Measurements from ENCODE around the gene CD96.

CD96 gene

GRCh38 chr3:111653766-111654165, 111.8 kb downstream of the CD96 start:
- Histone ChIP-seq H3K23ac (ENCODE audit: low read depth, low read length, poor library complexity) (no peak overlapping the region), H3K4me3 (ENCODE audit: low read length in 2 of 2) (no peak overlapping the region), H3K27ac (replicated peaks; ENCODE audit: low read length) (no peak overlapping the region), H3K4me2 (ENCODE audit: insufficient read depth, low read length, poor library complexity, severe bottlenecking) (no peak overlapping the region), H3K9ac (ENCODE audit: low read depth, low read length, poor library complexity) (no peak overlapping the region), H3K4ac (ENCODE audit: low read length) (no peak overlapping the region), H3K9me3 (replicated peaks in 1 of 2; ENCODE audit: control insufficient read depth in 2 of 2, insufficient read depth in 1 of 2, low read depth in 1 of 2, low read length in 2 of 2) (no peaks in the 10 kb centered on the region), H2AK5ac (ENCODE audit: low read depth, low read length) (no peak overlapping the region), H2BK120ac (ENCODE audit: low read depth, low read length) (no peak overlapping the region), H2BK12ac (ENCODE audit: low read length) (no peak overlapping the region), H2BK5ac (ENCODE audit: low read length) (no peak overlapping the region), H3K27me3 (ENCODE audit: control insufficient read depth in 3 of 3, insufficient read depth in 3 of 3, low read depth in 1 of 3, low read length in 3 of 3) (no peaks in the 10 kb centered on the region), H4K91ac (ENCODE audit: low read depth, low read length, poor library complexity) (no peak overlapping the region), H2AFZ (ENCODE audit: low read length) (no peak overlapping the region), H3K18ac (ENCODE audit: low read length) (no peak overlapping the region), H4K8ac (ENCODE audit: low read depth, low read length) (no peak overlapping the region), H3K79me1 (ENCODE audit: low read depth, low read length) (no peaks in the 10 kb centered on the region), H3K14ac (ENCODE audit: low read length) (no peak overlapping the region), H3K4me1 (ENCODE audit: control insufficient read depth in 2 of 2, insufficient read depth in 1 of 2, low read depth in 1 of 2, low read length in 2 of 2) (peaks cover 0 to 3% of the 10 kb centered on the region in 2 donors), H3K36me3 (replicated peaks in 1 of 2; ENCODE audit: control insufficient read depth in 2 of 2, insufficient read depth in 2 of 2, low read length in 2 of 2) (no peaks in the 10 kb centered on the region), H2BK15ac (ENCODE audit: low read length) (no peak overlapping the region)
- DNase-seq (ENCODE audit: low spot score): no peak
- WGBS, 2 donors (ENCODE audit: extremely low coverage in 2 of 2, insufficient read length in 2 of 2, insufficient replicate concordance in 1 of 2): no CpG with 5 or more reads among the region's 2 CpGs

GRCh38 chr3:111662012-111662411, 120.0 kb downstream of the CD96 start:
- no peak overlapping the region for H3K9ac ChIP-seq (ENCODE audit: low read depth, low read length, poor library complexity)
- DNase-seq (ENCODE audit: low spot score): no peak
- no peaks in the 10 kb centered on the region for H3K36me3 ChIP-seq (replicated peaks in 1 of 2; ENCODE audit: control insufficient read depth in 2 of 2, insufficient read depth in 2 of 2, low read length in 2 of 2)
- H3K79me1 ChIP-seq (ENCODE audit: low read depth, low read length): no peaks in the 10 kb centered on the region
- no peak overlapping the region for H2BK15ac ChIP-seq (ENCODE audit: low read length)
- H2AK5ac ChIP-seq (ENCODE audit: low read depth, low read length): no peak overlapping the region
- H3K4me3 ChIP-seq (ENCODE audit: low read length in 2 of 2): no peak overlapping the region
- H2AFZ ChIP-seq (ENCODE audit: low read length): no peak overlapping the region
- H3K4ac ChIP-seq (ENCODE audit: low read length): no peak overlapping the region
- WGBS, 2 donors (ENCODE audit: extremely low coverage in 2 of 2, insufficient read length in 2 of 2, insufficient replicate concordance in 1 of 2): no CpG with 5 or more reads among the region's 3 CpGs
- H4K91ac ChIP-seq (ENCODE audit: low read depth, low read length, poor library complexity): no peak overlapping the region
- H2BK12ac ChIP-seq (ENCODE audit: low read length): no peak overlapping the region
- no peak overlapping the region for H3K27ac ChIP-seq (replicated peaks; ENCODE audit: low read length)
- H3K4me1 ChIP-seq (ENCODE audit: control insufficient read depth in 2 of 2, insufficient read depth in 1 of 2, low read depth in 1 of 2, low read length in 2 of 2): peaks cover 0 to 3% of the 10 kb centered on the region in 2 donors
- H3K14ac ChIP-seq (ENCODE audit: low read length): no peak overlapping the region
- H3K23ac ChIP-seq (ENCODE audit: low read depth, low read length, poor library complexity): no peak overlapping the region
- H2BK5ac ChIP-seq (ENCODE audit: low read length): no peak overlapping the region
- no peak overlapping the region for H3K4me2 ChIP-seq (ENCODE audit: insufficient read depth, low read length, poor library complexity, severe bottlenecking)
- no peaks in the 10 kb centered on the region for H3K27me3 ChIP-seq (ENCODE audit: control insufficient read depth in 3 of 3, insufficient read depth in 3 of 3, low read depth in 1 of 3, low read length in 3 of 3)
- no peak overlapping the region for H4K8ac ChIP-seq (ENCODE audit: low read depth, low read length)
- no peak overlapping the region for H2BK120ac ChIP-seq (ENCODE audit: low read depth, low read length)
- H3K18ac ChIP-seq (ENCODE audit: low read length): no peak overlapping the region
- peaks cover 5 to 7% of the 10 kb centered on the region in 2 donors for H3K9me3 ChIP-seq (replicated peaks in 1 of 2; ENCODE audit: control insufficient read depth in 2 of 2, insufficient read depth in 1 of 2, low read depth in 1 of 2, low read length in 2 of 2)

GRCh38 chr3:111662907-111663306, 120.9 kb downstream of the CD96 start:
- no CpG with 5 or more reads among the region's 3 CpGs for WGBS, 2 donors (ENCODE audit: extremely low coverage in 2 of 2, insufficient read length in 2 of 2, insufficient replicate concordance in 1 of 2)
- Histone ChIP-seq H3K14ac (ENCODE audit: low read length) (no peak overlapping the region), H4K8ac (ENCODE audit: low read depth, low read length) (no peak overlapping the region), H2BK120ac (ENCODE audit: low read depth, low read length) (no peak overlapping the region), H2AK5ac (ENCODE audit: low read depth, low read length) (no peak overlapping the region), H3K27me3 (ENCODE audit: control insufficient read depth in 3 of 3, insufficient read depth in 3 of 3, low read depth in 1 of 3, low read length in 3 of 3) (no peaks in the 10 kb centered on the region), H2BK12ac (ENCODE audit: low read length) (no peak overlapping the region), H3K79me1 (ENCODE audit: low read depth, low read length) (no peaks in the 10 kb centered on the region), H4K91ac (ENCODE audit: low read depth, low read length, poor library complexity) (no peak overlapping the region), H3K9me3 (replicated peaks in 1 of 2; ENCODE audit: control insufficient read depth in 2 of 2, insufficient read depth in 1 of 2, low read depth in 1 of 2, low read length in 2 of 2) (peaks cover 5 to 7% of the 10 kb centered on the region in 2 donors), H3K36me3 (replicated peaks in 1 of 2; ENCODE audit: control insufficient read depth in 2 of 2, insufficient read depth in 2 of 2, low read length in 2 of 2) (no peaks in the 10 kb centered on the region), H3K4me3 (ENCODE audit: low read length in 2 of 2) (no peak overlapping the region), H3K27ac (replicated peaks; ENCODE audit: low read length) (no peak overlapping the region), H3K9ac (ENCODE audit: low read depth, low read length, poor library complexity) (no peak overlapping the region), H3K18ac (ENCODE audit: low read length) (no peak overlapping the region), H3K4me2 (ENCODE audit: insufficient read depth, low read length, poor library complexity, severe bottlenecking) (no peak overlapping the region), H2AFZ (ENCODE audit: low read length) (no peak overlapping the region), H3K23ac (ENCODE audit: low read depth, low read length, poor library complexity) (no peak overlapping the region), H2BK5ac (ENCODE audit: low read length) (no peak overlapping the region), H3K4me1 (ENCODE audit: control insufficient read depth in 2 of 2, insufficient read depth in 1 of 2, low read depth in 1 of 2, low read length in 2 of 2) (peaks cover 0 to 3% of the 10 kb centered on the region in 2 donors), H3K4ac (ENCODE audit: low read length) (no peak overlapping the region), H2BK15ac (ENCODE audit: low read length) (no peak overlapping the region)
- DNase-seq (ENCODE audit: low spot score): no peak

GRCh38 chr3:111666041-111666735, 124.2 kb downstream of the CD96 start:
- no peak overlapping the region for H2BK120ac ChIP-seq (ENCODE audit: low read depth, low read length)
- no peaks in the 10 kb centered on the region for H3K36me3 ChIP-seq (replicated peaks in 1 of 2; ENCODE audit: control insufficient read depth in 2 of 2, insufficient read depth in 2 of 2, low read length in 2 of 2)
- no peaks in the 10 kb centered on the region for H3K79me1 ChIP-seq (ENCODE audit: low read depth, low read length)
- peaks cover 5 to 7% of the 10 kb centered on the region in 2 donors for H3K9me3 ChIP-seq (replicated peaks in 1 of 2; ENCODE audit: control insufficient read depth in 2 of 2, insufficient read depth in 1 of 2, low read depth in 1 of 2, low read length in 2 of 2)
- no peak for DNase-seq (ENCODE audit: low spot score)
- no peak overlapping the region for H3K23ac ChIP-seq (ENCODE audit: low read depth, low read length, poor library complexity)
- H2BK12ac ChIP-seq (ENCODE audit: low read length): no peak overlapping the region
- no peak overlapping the region for H3K4ac ChIP-seq (ENCODE audit: low read length)
- H2AFZ ChIP-seq (ENCODE audit: low read length): no peak overlapping the region
- no peak overlapping the region for H3K4me2 ChIP-seq (ENCODE audit: insufficient read depth, low read length, poor library complexity, severe bottlenecking)
- no peak overlapping the region for H2BK15ac ChIP-seq (ENCODE audit: low read length)
- no peak overlapping the region for H2AK5ac ChIP-seq (ENCODE audit: low read depth, low read length)
- no peak overlapping the region for H3K27ac ChIP-seq (replicated peaks; ENCODE audit: low read length)
- no peak overlapping the region for H4K91ac ChIP-seq (ENCODE audit: low read depth, low read length, poor library complexity)
- no peaks in the 10 kb centered on the region for H3K27me3 ChIP-seq (ENCODE audit: control insufficient read depth in 3 of 3, insufficient read depth in 3 of 3, low read depth in 1 of 3, low read length in 3 of 3)
- no peak overlapping the region for H3K18ac ChIP-seq (ENCODE audit: low read length)
- no peak overlapping the region for H2BK5ac ChIP-seq (ENCODE audit: low read length)
- peaks cover 0 to 3% of the 10 kb centered on the region in 2 donors for H3K4me1 ChIP-seq (ENCODE audit: control insufficient read depth in 2 of 2, insufficient read depth in 1 of 2, low read depth in 1 of 2, low read length in 2 of 2)
- H4K8ac ChIP-seq (ENCODE audit: low read depth, low read length): no peak overlapping the region
- no peak overlapping the region for H3K9ac ChIP-seq (ENCODE audit: low read depth, low read length, poor library complexity)
- no peak overlapping the region for H3K14ac ChIP-seq (ENCODE audit: low read length)
- H3K4me3 ChIP-seq (ENCODE audit: low read length in 2 of 2): no peak overlapping the region
- no CpG with 5 or more reads among the region's 4 CpGs for WGBS, 2 donors (ENCODE audit: extremely low coverage in 2 of 2, insufficient read length in 2 of 2, insufficient replicate concordance in 1 of 2)
